Activated naive CD4-positive, alpha-beta T cell treated with anti-CD3 and anti-CD28 coated beads, Interleukin-2, amount 10 ng/mL, durations not matched to agents 7 days and 5 days (primary cell): Measurements from ENCODE around the gene RAPGEF4.

Source experiments
- CTCF ChIA-PET: fragments of 350-600 bp; sonication (Branson Sonifier 250); formaldehyde crosslinking; loops from one replicate; lab custom pipeline; 2021; ENCODE audit warnings: antibody characterized with exemption; lab: Charles Lee
- DNase-seq: peaks from one replicate; pipeline ENCODE4 v3.0.0-alpha.2; 2020
- H3K27ac Mint-ChIP-seq: one replicate; pipeline ENCODE4 v1.8.0; 2021; ENCODE audit warnings: mild to moderate bottlenecking, moderate library complexity, mixed read lengths
- H3K27me3 Mint-ChIP-seq: one replicate; pipeline ENCODE4 v1.8.0; 2021; ENCODE audit warnings: mild to moderate bottlenecking, mixed read lengths
- H3K36me3 Mint-ChIP-seq: one replicate; pipeline ENCODE4 v1.8.0; 2021; ENCODE audit warnings: mixed read lengths
- H3K4me1 Mint-ChIP-seq: one replicate; pipeline ENCODE4 v1.8.0; 2021; ENCODE audit warnings: mixed read lengths
- H3K4me3 Mint-ChIP-seq: one replicate; pipeline ENCODE4 v1.8.0; 2021; ENCODE audit warnings: mild to moderate bottlenecking, moderate library complexity, mixed read lengths
- H3K9me3 Mint-ChIP-seq: one replicate; pipeline ENCODE4 v1.8.0; 2021; ENCODE audit warnings: mixed read lengths

RAPGEF4 gene

GRCh38 chr2:173058097-173058496, 322.5 kb downstream of the RAPGEF4 start:
- no peaks in the 10 kb centered on the region for H3K9me3 Mint-ChIP-seq
- CTCF ChIA-PET = interaction anchor here (1.1 to 1.2 kb wide), 2 partner anchors 8 to 15 kb away, joined by 3 read pairs; no protein-coding TSS in a partner anchor
- peaks cover 42% of the 10 kb centered on the region for H3K27me3 Mint-ChIP-seq
- H3K27ac Mint-ChIP-seq = no peak overlapping the region
- no peaks in the 10 kb centered on the region for H3K4me1 Mint-ChIP-seq
- H3K36me3 Mint-ChIP-seq = no peaks in the 10 kb centered on the region
- no peak overlapping the region for H3K4me3 Mint-ChIP-seq
- DNase-seq = no peak

- Mint-ChIP-seq H3K36me3 (no peaks in the 10 kb centered on the region), H3K27ac (no peak overlapping the region), H3K4me3 (no peak overlapping the region), H3K9me3 (no peaks in the 10 kb centered on the region), H3K4me1 (no peaks in the 10 kb centered on the region), H3K27me3 (peaks cover 38% of the 10 kb centered on the region)
- CTCF ChIA-PET = interaction anchor here (1.1 kb wide), 1 partner anchor 9 kb away, joined by 3 read pairs; no protein-coding TSS in a partner anchor
- no peak for DNase-seq
Measured at GRCh38 chr2:173058673-173059072, 323.0 kb downstream of the RAPGEF4 start.

GRCh38 chr2:173059292-173059691, 323.6 kb downstream of the RAPGEF4 start:
- DNase-seq = no peak
- no peak overlapping the region for H3K4me3 Mint-ChIP-seq
- no peaks in the 10 kb centered on the region for H3K36me3 Mint-ChIP-seq
- no peaks in the 10 kb centered on the region for H3K9me3 Mint-ChIP-seq
- no peaks in the 10 kb centered on the region for H3K4me1 Mint-ChIP-seq
- no peak overlapping the region for H3K27ac Mint-ChIP-seq
- peaks cover 43% of the 10 kb centered on the region for H3K27me3 Mint-ChIP-seq
- CTCF ChIA-PET = no interaction called here

- Mint-ChIP-seq H3K9me3 (no peaks in the 10 kb centered on the region), H3K36me3 (no peaks in the 10 kb centered on the region), H3K27ac (no peak overlapping the region), H3K27me3 (peaks cover 42% of the 10 kb centered on the region), H3K4me3 (no peak overlapping the region), H3K4me1 (no peaks in the 10 kb centered on the region)
- DNase-seq = no peak
- CTCF ChIA-PET = no interaction called here
Measured at GRCh38 chr2:173059971-173060461, 324.4 kb downstream of the RAPGEF4 start.

- Mint-ChIP-seq H3K36me3 (no peaks in the 10 kb centered on the region), H3K9me3 (no peaks in the 10 kb centered on the region), H3K27me3 (peaks cover 27% of the 10 kb centered on the region), H3K4me3 (no peak overlapping the region), H3K27ac (no peak overlapping the region), H3K4me1 (no peaks in the 10 kb centered on the region)
- DNase-seq = no peak
- CTCF ChIA-PET = no interaction called here
Measured at GRCh38 chr2:173062801-173063200, 327.2 kb downstream of the RAPGEF4 start.

GRCh38 chr2:173064151-173064805, 328.6 kb downstream of the RAPGEF4 start:
- Mint-ChIP-seq H3K4me3 (no peak overlapping the region), H3K27ac (no peak overlapping the region), H3K36me3 (no peaks in the 10 kb centered on the region), H3K27me3 (peaks cover 17% of the 10 kb centered on the region), H3K9me3 (no peaks in the 10 kb centered on the region), H3K4me1 (no peaks in the 10 kb centered on the region)
- CTCF ChIA-PET = no interaction called here
- no peak for DNase-seq

- H3K9me3 Mint-ChIP-seq = no peaks in the 10 kb centered on the region
- no peaks in the 10 kb centered on the region for H3K36me3 Mint-ChIP-seq
- CTCF ChIA-PET = interaction anchor here (1.1 kb wide), 1 partner anchor 144 kb away, joined by 5 read pairs; no protein-coding TSS in a partner anchor
Measured at GRCh38 chr2:173066887-173067676, 331.4 kb downstream of the RAPGEF4 start.

GRCh38 chr2:173075056-173075780, 339.6 kb downstream of the RAPGEF4 start:
- peak overlapping the region; percentile 76 for H3K4me3 Mint-ChIP-seq
- H3K27ac Mint-ChIP-seq = peak overlapping the region; percentile 2
- no peaks in the 10 kb centered on the region for H3K9me3 Mint-ChIP-seq
- peaks cover 36% of the 10 kb centered on the region for H3K27me3 Mint-ChIP-seq
- CTCF ChIA-PET = interaction anchor here (1.0 to 3.1 kb wide), 2 partner anchors 48 to 135 kb away, joined by 3 to 9 read pairs; no protein-coding TSS in a partner anchor
- H3K36me3 Mint-ChIP-seq = no peaks in the 10 kb centered on the region
- peaks cover 27% of the 10 kb centered on the region for H3K4me1 Mint-ChIP-seq
- DNase-seq = no peak

More at GRCh38 chr2:173066887-173067676, 331.4 kb downstream of the RAPGEF4 start:
- Mint-ChIP-seq H3K27me3 (peaks cover 38% of the 10 kb centered on the region), H3K27ac (no peak overlapping the region), H3K4me1 (no peaks in the 10 kb centered on the region), H3K4me3 (no peak overlapping the region)
- DNase-seq = no peak

GRCh38 chr2:173075781-173076580, 340.3 kb downstream of the RAPGEF4 start, which contains the start of gene MAP3K20:
MAP3K20 (plus strand) TSS chr2:173075846; CDS start chr2:173091032, 15,186 bp downstream.
- CTCF ChIA-PET = no interaction called here
- Mint-ChIP-seq H3K9me3 (no peaks in the 10 kb centered on the region), H3K36me3 (no peaks in the 10 kb centered on the region), H3K4me1 (peaks cover 27% of the 10 kb centered on the region), H3K27ac (peak within 1 kb of the TSS; percentile 50), H3K27me3 (peaks cover 30% of the 10 kb centered on the region), H3K4me3 (peak within 1 kb of the TSS; percentile 76)
- DNase-seq = peak; percentile 74

- Mint-ChIP-seq H3K4me3 (peak overlapping the region; percentile 76), H3K27me3 (peaks cover 27% of the 10 kb centered on the region)
- CTCF ChIA-PET = interaction anchor here (0.7 kb wide), 1 partner anchor 133 kb away, joined by 3 read pairs; no protein-coding TSS in a partner anchor
Measured at GRCh38 chr2:173076581-173077345, 341.1 kb downstream of the RAPGEF4 start.

GRCh38 chr2:173077506-173078177, 342.0 kb downstream of the RAPGEF4 start:
- Mint-ChIP-seq H3K4me3 (peak overlapping the region; percentile 76), H3K36me3 (no peaks in the 10 kb centered on the region), H3K9me3 (no peaks in the 10 kb centered on the region), H3K27me3 (peaks cover 28% of the 10 kb centered on the region), H3K27ac (no peak overlapping the region), H3K4me1 (peaks cover 27% of the 10 kb centered on the region)
- DNase-seq = no peak
- CTCF ChIA-PET = interaction anchor here (0.7 kb wide), 2 partner anchors 133 kb away, joined by 3 read pairs; no protein-coding TSS in a partner anchor

More at GRCh38 chr2:173076581-173077345, 341.1 kb downstream of the RAPGEF4 start:
- H3K27ac Mint-ChIP-seq = peak overlapping the region; percentile 50
- no peaks in the 10 kb centered on the region for H3K9me3 Mint-ChIP-seq
- H3K36me3 Mint-ChIP-seq = no peaks in the 10 kb centered on the region
- H3K4me1 Mint-ChIP-seq = peaks cover 27% of the 10 kb centered on the region
- peak; percentile 42 for DNase-seq

GRCh38 chr2:173079141-173079540, 343.5 kb downstream of the RAPGEF4 start:
- no peaks in the 10 kb centered on the region for H3K36me3 Mint-ChIP-seq
- H3K4me1 Mint-ChIP-seq = peaks cover 27% of the 10 kb centered on the region
- H3K4me3 Mint-ChIP-seq = no peak overlapping the region
- CTCF ChIA-PET = interaction anchor here (0.8 to 1.0 kb wide), 3 partner anchors 10 to 60 kb away, joined by 3 to 4 read pairs (median 3); no protein-coding TSS in a partner anchor
- no peak overlapping the region for H3K27ac Mint-ChIP-seq
- peaks cover 31% of the 10 kb centered on the region for H3K27me3 Mint-ChIP-seq
- no peaks in the 10 kb centered on the region for H3K9me3 Mint-ChIP-seq
- DNase-seq = no peak
